GM21786 (cell line): Measurements from ENCODE around the gene PGM2L1.
"Not testable (repeated sequence)": the region's sequence is repeated elsewhere in the genome, so short reads cannot be mapped to it uniquely, and the experiment has no call there.

ENCODE experiments used
- ATAC-seq: cut with Tn5 transposase; IDR thresholded peaks from one replicate; pipeline ENCODE4 v1.9.1; 2021; ENCODE audit not compliant: unreplicated experiment

PGM2L1 gene

DNA sequence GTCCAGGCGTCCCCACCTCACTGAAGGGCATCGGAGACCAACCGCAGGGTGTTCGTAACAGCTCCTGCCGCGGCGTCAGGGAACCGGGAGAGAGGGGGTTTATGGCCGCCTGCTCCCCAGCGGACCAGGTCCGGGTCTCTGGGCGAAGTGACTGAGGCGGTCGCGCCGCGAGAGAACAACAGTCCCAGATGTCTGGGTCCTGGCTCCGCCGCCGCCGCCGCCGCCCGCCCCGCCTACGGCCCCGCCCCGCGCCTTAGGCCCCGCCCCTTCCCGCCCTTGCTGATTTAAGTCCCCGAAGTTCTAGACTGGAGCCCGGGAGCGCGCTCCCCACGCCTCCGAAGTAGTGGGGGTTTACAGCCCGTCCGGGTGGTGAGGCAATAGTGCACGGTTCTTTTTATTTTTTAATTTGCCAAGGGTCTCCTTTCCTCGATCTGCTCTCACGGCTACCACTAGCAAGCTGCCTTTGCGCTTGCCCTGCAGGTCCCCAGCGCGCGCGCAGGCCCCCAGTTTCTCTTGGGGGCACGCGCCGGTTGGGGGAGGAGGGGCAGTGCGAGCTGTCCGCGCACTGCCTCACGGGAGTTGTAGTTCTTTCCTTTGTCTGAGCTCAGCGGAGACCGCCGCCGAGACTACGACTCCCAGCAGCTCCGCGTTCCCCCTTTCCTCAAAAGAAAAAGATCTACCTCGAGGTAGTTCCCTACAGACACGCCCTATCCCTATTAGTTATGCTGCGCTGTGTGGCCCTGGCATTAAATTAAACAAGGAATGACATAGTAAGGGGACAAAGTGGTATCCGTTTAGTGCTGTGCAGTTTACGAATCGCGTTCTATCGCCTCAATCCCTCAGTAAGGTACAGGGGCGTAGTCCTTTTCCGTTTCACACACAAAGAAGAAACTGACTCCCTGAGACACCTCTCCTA is at the start of gene PGM2L1:
Gene PGM2L1 (minus strand): TSS at position 190 of the 916 bp plus-strand sequence. CDS start 272 bp downstream, outside the sequence.
- peak; percentile 91 for ATAC-seq

DNA sequence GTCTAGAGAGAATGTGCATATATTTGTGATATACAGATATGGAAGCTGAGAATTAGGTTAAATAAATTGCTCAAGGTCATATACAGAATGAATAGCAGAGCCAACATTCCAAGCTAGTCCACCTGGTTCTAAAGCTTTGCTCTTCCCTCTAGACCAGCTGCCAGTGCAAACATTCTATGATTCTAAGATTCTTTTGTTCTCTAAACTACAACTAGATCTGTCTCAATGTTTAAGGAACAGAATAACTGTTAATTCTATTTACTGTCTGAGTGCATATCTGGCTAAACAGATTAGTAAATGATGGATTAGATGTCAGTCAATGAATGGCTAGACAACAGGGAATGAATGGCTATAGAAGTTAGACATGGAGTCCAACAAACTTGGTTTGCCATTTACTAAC is 49.5 kb upstream of the PGM2L1 start:
- no peak for ATAC-seq

DNA sequence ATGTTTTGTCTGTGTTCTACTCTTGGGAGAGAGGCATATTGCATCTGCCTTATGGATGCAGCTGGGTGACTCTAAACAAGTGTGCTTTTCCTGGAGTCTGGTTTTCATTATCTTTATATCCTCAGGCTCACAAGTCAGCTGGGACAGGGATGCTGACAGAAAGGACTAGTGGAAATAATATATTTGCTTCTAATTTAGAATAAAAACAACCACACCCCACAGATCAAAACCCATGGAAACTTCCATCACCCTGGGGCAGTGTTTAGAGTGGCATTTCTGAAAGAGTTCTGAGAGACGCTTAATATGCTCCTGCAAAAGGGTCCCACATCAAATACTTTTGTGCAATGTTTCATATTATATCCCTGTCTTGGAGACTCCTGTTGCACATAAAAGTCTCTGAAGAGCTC is 48.3 kb upstream of the PGM2L1 start:
- ATAC-seq, result no peak

DNA sequence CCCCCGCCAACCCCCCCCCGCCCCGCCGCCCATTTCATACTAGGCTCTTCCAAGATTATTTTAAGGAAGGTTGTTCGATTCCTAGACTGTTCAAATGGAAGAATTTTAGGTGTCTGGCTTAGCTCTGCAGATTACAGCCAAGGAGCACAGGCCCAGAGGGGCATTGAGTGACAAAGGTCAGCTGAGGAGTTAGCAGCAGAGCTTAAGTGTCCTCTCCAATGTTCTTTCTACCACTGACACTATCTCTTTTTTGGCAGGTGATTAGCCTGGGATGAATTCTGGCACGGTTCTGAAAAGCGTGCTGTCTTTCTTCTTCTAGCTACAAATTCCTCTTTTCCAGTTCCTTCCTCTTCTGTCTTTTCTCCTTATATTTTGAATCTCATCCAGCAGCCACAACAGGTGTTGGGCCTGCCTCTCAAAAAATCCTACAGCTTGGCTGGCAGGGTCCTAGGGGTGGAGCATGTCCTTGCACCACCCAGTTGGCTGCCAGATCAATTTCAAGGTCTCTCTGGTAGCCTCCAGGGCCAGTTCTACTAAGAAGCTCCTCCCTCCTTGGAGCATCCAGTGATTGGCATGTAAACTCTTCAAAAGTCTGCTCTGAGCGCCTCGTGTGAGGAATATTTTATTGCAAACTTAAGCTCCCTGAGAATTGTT is 46.1 kb upstream of the PGM2L1 start:
- no peak for ATAC-seq

DNA sequence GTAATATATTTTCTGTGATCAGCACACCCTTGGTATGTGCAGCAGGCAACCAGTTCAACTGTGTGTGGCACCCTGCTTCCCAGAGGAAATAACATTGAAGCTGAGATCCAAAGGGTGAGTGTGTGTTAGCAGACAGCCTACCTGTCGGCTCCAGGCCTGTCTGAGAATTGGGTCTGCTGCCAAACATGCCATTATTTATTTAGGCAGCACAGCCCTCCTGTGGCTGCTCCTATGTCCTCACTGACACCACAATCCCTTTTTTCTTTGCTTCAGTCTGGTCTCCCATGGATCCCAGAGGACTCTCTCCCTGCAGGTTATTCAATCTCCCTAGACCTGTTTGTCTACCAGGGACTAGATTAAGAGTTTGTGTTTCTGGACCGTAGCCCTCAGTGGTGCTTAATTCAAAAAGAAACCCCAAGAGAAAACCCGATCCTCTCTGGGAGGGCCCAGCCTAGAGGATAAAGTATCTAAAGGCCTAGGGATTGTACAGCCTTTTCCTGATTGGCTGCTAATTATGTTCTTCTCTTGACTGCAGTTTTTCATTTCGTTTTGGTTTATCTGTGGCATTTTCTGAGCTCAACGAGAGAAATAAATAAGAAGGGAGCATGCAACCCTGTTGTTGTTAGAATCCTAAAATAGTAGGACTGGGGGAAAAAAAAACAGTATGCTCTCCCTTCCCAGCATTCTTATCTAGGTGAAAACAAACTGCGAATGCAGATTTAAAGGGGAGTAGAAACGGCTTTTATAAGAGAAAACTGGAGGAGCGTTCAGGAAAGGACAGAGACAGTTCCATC is 45.0 kb upstream of the PGM2L1 start:
- no peak for ATAC-seq

DNA sequence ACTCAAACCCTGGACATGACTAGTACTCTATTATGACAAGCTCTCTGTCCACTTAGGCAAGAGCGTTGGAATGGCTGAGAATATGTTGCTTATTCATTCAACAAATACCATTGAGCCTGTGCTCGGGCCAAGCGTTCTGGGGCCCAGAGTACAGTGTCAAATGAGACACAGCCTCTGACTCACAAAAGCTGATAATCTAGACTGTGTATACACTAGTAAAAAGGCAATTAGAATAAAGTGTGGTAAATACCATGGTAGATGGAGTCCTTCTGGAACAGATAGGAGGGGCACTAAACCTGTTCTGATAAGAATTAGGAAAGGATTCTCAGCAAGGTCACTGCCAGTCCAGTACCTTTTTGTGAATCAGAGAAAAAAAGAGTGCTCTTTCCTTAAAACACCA is 44.4 kb upstream of the PGM2L1 start:
- no peak for ATAC-seq

DNA sequence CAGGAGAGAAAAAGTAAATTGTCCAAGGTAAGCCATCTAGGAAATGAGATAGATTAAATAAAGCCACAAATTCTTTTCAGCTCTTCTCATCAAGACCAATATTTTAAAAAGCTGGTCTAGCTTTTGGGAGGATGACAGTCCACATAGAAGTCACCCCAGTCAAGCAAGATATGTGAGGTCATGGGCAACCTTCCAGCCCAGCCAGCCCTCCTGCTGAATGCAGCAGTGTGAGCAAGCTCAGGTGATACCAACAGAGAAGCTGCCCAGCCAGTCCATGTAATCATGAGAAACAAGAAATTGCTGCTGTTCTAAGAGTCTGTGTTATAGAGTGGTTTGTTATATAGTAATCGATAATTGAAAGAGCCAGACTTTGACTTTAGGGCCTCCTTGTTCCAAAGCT is 40.4 kb upstream of the PGM2L1 start:
- ATAC-seq, result no peak

DNA sequence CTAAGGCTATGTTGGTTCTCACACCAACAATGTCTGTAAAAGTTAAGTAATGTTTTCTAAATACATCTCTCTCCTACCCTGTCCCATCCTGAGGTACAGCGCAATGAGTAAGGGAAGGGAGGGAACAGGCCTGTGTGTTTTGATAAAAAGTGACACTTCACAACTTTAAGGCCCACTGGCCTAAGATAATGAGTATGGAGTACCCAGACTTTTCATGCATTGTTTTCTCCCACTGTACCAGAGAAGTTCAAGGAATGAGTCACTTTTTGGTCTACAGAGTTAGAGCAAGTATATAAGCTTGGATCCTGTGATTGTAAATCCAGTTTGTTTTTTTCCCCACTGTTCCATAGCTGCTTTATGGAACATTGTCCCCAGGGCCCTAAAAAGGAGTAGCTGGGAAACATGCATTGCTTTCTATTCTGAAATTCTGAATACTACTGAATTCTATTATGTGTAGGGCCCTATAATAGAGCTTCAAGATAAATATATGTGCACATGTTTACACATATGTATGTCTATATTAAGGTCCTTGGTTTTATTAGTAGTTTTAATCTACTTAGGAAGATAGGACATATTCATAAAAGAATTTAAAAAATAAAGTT is 39.3 kb upstream of the PGM2L1 start:
- no peak for ATAC-seq

DNA sequence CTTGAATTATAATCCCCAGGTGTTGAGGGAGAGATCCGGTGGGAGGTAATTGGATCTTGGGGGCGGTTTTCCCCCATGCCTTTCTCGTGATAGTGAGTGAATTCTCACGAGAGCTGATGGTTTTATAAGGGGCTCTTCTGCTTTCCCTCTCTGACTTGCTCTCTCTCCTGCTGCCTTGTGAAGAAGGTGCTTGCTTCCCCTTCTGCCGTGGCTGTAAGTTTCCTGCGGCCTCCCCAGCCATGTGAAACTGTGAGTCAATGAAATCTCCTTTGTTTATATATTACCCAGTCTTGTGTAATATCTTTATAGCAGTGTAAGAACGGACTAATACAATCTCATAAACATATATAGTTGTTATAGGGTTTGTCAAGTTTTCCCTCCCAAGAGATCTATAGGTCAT is 36.3 kb upstream of the PGM2L1 start:
- no peak for ATAC-seq

DNA sequence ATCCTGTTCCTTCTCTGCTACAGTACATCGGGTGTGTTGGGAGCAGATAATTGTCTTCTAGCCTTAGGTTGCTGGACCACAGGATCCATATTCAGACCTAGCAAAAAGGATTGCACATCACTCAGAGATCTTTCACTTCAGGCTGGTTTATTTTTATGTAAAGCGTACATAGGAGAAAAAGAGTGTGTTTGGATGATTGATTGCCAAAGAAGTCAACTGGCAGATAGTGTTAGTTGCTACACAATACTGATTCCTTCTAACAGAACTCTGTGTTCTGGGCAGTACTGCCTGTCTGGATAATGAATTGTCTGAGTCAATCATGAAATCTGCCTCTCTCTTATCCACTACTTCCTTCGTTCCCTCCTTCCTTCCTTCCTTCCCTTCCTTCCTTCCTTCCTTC is 31.0 kb upstream of the PGM2L1 start:
- no peak for ATAC-seq

DNA sequence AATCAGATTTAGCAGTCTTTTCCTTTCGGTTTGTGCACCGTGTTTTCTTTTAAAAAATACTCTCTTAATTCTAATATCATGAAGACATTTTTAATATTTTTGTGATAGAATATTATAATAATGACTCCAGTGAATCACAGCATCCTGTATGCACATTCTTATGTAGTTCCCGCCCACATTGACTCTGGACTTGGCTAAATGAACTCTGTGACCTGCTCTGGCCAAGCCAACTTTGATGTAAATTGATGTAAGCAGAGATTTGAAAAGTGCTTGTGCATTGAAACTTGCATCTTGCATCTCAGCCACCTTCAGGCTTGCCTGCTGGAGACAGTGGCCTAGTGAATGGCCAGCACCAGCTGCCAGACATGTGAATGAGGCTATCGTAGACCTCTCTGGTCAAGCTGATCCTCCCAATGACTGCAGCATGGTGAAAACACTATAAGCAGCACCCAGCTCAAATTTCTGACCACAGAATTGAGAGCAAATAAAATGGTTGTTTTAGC is 29.2 kb upstream of the PGM2L1 start:
- ATAC-seq, result no peak

DNA sequence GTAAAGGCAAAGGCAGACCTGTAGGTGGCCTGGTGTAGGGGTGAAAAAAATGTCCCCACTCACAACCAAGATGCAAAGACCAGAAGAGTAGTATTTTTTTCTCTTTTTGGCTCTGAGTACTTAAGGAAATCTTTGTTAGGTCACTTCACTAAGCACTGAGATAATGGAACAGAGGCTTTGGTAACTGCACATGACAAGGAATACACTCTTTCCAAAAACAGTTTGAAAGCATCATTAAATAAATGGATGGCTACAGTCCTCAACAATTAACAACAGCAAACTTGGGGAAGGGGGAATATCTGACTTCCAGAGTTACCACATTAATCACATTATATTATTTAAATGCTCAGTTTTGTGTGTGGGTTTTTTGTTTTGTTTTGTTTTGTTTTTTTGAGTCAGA is 26.9 kb upstream of the PGM2L1 start:
- no peak for ATAC-seq

DNA sequence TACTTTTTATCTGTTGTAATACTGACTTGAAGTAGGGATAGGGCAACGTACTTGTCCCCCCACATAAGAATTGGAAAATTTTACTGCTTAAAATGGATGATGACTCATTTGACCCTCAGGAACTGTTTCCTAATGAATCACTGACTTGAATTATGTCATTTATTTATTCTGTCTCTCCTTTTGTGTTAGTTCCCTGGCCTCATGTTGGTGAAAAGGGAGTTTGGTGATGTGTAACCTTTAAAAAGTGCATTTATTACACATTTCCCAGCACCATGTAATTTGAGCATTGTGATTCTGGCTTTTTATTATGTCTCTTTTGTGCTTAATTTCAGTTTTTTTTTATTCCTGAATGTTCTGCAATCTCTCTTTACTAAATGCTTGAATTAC is 20.3 kb upstream of the PGM2L1 start:
- no peak for ATAC-seq

DNA sequence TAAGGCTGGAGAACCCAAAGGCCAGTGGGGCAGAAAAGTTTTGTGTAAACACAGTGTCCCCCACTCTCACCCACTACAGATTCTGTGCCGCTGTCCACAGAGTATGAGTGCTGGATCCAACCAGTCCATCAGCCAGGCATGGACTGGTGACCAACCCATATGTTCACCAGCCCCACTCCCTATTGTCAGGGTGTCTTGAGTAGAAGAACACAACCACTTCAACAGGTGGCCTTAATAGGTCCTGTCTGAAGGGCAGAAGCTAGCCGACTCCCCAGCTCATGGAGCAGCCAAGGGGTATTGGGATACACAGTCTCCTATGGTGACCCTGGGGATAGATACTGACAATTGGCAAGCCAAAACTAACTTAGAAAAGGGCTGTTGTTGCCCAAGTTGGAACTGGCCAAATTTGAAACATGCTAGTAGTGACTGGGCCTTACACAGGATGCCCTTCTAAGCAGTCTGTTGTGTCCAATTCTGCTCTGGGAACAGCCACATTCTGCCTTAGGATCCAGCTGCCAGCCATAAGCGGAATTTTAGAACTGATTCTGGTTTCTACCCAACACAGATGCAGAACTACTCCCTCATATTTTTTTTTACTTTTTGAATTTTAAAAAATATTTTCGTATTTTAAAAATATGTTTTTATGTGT is 19.8 kb upstream of the PGM2L1 start:
- no peak for ATAC-seq

DNA sequence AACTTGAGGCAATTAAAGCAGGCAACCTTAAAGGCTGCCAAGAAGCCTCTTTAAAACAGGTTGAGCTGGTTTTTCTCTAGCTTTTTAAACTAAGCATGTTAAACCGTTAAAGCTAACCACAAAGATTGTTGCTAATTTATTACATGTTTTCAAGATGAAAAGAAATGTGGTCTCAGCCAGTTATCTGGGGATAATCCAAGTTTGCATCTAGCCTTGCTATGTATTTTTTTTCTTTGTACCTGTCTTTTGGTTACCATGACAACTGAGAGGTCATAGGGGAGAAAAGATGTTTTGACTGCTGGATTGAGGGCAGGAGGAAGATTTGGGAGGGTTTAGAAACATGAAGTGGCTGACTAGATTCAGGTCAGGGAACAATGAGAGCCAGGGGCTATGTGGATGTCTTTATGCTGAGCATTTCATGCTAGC is 19.2 kb upstream of the PGM2L1 start:
- ATAC-seq, result no peak

DNA sequence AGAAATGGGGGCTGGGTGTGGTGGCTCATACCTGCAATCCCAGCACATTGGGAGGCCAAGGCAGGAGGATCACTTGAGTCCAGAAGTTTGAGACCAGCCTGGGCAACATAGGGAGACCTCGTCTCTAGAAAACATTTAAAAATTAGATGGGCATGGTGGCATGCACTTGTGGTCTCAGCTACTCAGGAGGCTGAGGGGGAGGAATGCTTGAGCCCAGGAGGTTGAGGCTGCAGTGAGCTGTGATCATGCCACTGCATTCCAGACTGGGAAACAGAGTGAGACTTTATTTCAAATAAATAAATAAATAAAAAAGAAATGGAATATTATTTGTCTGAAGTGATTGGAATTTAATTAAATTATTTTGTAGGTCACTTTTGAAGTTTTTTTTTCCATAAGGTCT is 18.7 kb upstream of the PGM2L1 start:
- ATAC-seq, result not testable (repeated sequence)

DNA sequence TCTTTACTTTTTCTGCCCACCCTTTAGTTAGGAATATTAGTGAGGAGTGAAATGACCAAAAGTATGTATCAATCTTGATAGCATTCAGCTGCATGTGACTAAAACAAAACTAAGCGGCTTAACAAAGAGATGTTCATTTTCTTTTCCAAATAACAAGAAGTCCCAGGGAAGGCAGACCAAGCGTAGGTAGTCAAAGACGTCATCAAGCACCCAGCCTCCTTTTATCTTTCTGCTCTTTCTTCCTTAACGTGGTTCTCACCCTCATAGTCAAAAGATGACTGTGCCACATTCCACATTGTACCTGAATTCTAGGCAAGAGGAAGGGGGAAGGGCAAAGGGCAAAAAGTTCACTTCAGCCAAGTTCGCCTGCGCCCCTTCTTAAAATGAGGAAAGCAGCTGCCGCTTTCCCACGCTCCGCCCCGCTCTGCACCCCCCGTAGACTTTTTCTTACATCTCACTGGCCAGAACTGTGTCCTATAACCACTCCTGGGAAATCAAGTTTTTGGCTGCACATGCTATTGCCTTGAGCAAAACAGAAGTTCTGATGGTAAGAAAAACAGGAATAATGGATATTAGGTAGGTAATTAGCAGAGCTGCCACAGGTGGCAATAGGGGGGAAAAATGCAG is 14.6 kb upstream of the PGM2L1 start:
- no peak for ATAC-seq

DNA sequence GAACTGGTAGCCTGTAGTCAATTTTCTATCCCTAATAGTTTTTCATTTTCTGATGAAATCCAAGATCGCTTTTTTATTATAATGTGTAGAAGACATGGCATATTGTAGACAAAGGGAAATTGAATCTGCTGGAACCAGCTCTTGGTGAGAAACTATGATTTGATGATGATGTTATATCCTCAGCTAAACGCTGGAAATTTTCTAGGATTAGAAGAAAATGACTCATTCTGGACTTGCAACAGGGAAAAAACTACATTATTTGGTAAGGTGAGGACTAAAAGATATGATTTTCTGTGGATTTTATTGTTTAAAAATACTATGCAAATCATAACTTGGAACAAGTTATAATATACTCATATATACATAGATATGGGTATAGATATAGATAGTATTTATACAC is 14.1 kb upstream of the PGM2L1 start:
- ATAC-seq, result no peak

DNA sequence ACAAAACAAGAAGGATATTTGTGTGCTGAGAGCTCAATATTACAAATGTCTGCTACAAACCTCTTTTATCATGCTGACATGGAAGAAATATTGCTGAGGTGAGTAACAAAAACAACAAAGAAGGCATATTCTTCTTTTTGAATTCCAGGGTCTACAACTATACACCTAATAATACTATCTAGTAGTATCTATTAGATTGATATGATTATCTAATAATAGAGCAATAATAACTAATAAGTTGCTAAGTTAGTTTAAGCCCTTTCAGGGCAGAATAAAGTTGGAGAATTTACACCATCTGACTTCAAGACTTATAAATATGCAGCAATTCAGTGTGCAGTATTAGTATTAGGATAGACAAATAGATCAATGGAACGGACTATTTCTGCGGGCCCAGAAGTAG is 11.4 kb upstream of the PGM2L1 start:
- ATAC-seq, result no peak
